SK-N-SH (cell line): ENCODE data around the gene RARG. TPM values are rescaled to one million over a fixed set of nuclear protein-coding genes. Genes with fewer than 3 reads are reported as not detected.

ENCODE experiments used
- CTCF ChIA-PET: fragments of 300-600, 350-600 bp; formaldehyde crosslinking; extraction: SDS; loops from one replicate; lab custom pipeline; 2021; lab: Yijun Ruan, JAX
- POLR2A ChIA-PET: fragments of 350-600 bp; sonication (Branson Sonifier 250); formaldehyde crosslinking; extraction: SDS; loops from one replicate; lab custom pipeline; 2020; ENCODE audit warnings: antibody characterized with exemption, inconsistent platforms; lab: Yijun Ruan, JAX
- DNase-seq: peaks from one replicate; pipeline ENCODE4 v3.0.0; 2012
- H2AFZ ChIP-seq: fragments of 200-600 bp; sonication (generic); 2 replicates; pipeline ENCODE4 v1.8.1; 2016; ENCODE audit warnings: antibody characterized with exemption, mild to moderate bottlenecking, low read depth
- H3F3A ChIP-seq: fragments of 200-600 bp; sonication (generic); replicated peaks from 2 replicates; pipeline ENCODE3; 2016; ENCODE audit warnings: antibody characterized with exemption, mild to moderate bottlenecking; ENCODE audit not compliant: insufficient read depth
- H3K27ac ChIP-seq, 2 experiments: fragments of 200-500 bp in 1 of 2; fragments of 200-600 bp in 1 of 2; sonication (Bioruptor generic) in 1 of 2; sonication (generic), shearing (Covaris generic) in 1 of 2; 2 replicates each; pipeline versions ENCODE4 v1.5.1 to v1.6.1; 2014 to 2016; ENCODE audit warnings: low read depth in 2 of 2, inconsistent platforms in 1 of 2, low read length in 1 of 2, mild to moderate bottlenecking in 1 of 2, mixed read lengths in 1 of 2
- H3K27me3 ChIP-seq: fragments of 200-600 bp; sonication (generic), shearing (Covaris generic); 2 replicates; pipeline ENCODE4 v1.6.1; 2016; ENCODE audit warnings: mixed run types; ENCODE audit not compliant: insufficient read depth
- H3K36me3 ChIP-seq, 2 experiments: fragments of 200-500 bp in 1 of 2; fragments of 200-600 bp in 1 of 2; sonication (Bioruptor generic) in 1 of 2; sonication (generic) in 1 of 2; replicated peaks in 1 of 2; 2 replicates each; pipeline versions ENCODE3 to v1.5.1; 2014 to 2016; ENCODE audit warnings: low read length in 1 of 2, mild to moderate bottlenecking in 1 of 2; ENCODE audit not compliant: insufficient read depth in 2 of 2, control insufficient read depth in 1 of 2
- H3K4me1 ChIP-seq, 2 experiments: fragments of 200-500 bp in 1 of 2; fragments of 200-600 bp in 1 of 2; sonication (Bioruptor generic) in 1 of 2; sonication (generic), shearing (Covaris generic) in 1 of 2; 2 replicates each; pipeline versions ENCODE4 v1.5.1 to v1.6.1; 2014 to 2016; ENCODE audit warnings: low read depth in 1 of 2, low read length in 1 of 2, mixed run types in 1 of 2; ENCODE audit not compliant: insufficient read depth in 2 of 2, control insufficient read depth in 1 of 2
- H3K4me2 ChIP-seq: fragments of 200-600 bp; sonication (generic), shearing (Covaris generic); 2 replicates; pipeline ENCODE4 v1.6.1; 2017; ENCODE audit warnings: mixed run types
- H3K4me3 ChIP-seq, 2 experiments: fragments of 200-500 bp in 1 of 2; fragments of 200-600 bp in 1 of 2; sonication (Bioruptor generic) in 1 of 2; sonication (generic), shearing (Covaris generic) in 1 of 2; 2 replicates each; pipeline versions ENCODE4 v1.5.1 to v1.8.1; 2014 to 2016; ENCODE audit warnings: low read depth in 2 of 2, inconsistent platforms in 1 of 2, low read length in 1 of 2, mild to moderate bottlenecking in 1 of 2, mixed read lengths in 1 of 2, moderate library complexity in 1 of 2
- H3K79me2 ChIP-seq: fragments of 200-600 bp; sonication (generic); 2 replicates; pipeline ENCODE4 v1.8.1; 2017; ENCODE audit warnings: mild to moderate bottlenecking; ENCODE audit not compliant: insufficient read depth
- H3K9ac ChIP-seq: fragments of 200-600 bp; sonication (generic); 2 replicates; pipeline ENCODE4 v1.6.1; 2017; ENCODE audit warnings: mixed run types
- H3K9me2 ChIP-seq: fragments of 200-600 bp; sonication (generic); 2 replicates; pipeline ENCODE4 v1.6.1; 2017; ENCODE audit warnings: mixed run types
- H3K9me3 ChIP-seq: fragments of 200-600 bp; sonication (generic); 2 replicates; pipeline ENCODE4 v1.6.1; 2017; ENCODE audit warnings: mixed run types, mild to moderate bottlenecking, moderate library complexity
- H4K20me1 ChIP-seq: fragments of 200-600 bp; sonication (generic); 2 replicates; pipeline ENCODE4 v1.6.1; 2017; ENCODE audit warnings: mild to moderate bottlenecking, mixed run types; ENCODE audit not compliant: insufficient read depth
- CHD2 ChIP-seq: fragments of 150-350 bp; IDR thresholded peaks from 2 replicates; pipeline ENCODE4 v1.6.1; 2018; ENCODE audit warnings: low read length; ENCODE audit not compliant: partially characterized antibody
- ELF1 ChIP-seq: IDR thresholded peaks from 2 replicates; pipeline ENCODE4 v1.4.0; 2012
- EP300 ChIP-seq, 2 experiments: IDR thresholded peaks; 2 replicates each; pipeline versions ENCODE4 v1.4.0 to v1.6.1; 2012; ENCODE audit warnings: borderline replicate concordance in 1 of 2, low read depth in 1 of 2, low read length in 1 of 2
- FOXM1 ChIP-seq: IDR thresholded peaks from 2 replicates; pipeline ENCODE4 v1.4.0; 2012; ENCODE audit warnings: low read depth, mild to moderate bottlenecking
- GABPA ChIP-seq: IDR thresholded peaks from 2 replicates; pipeline ENCODE4 v1.4.0; 2012; ENCODE audit warnings: low read depth, mild to moderate bottlenecking
- MAX ChIP-seq: IDR thresholded peaks from 2 replicates; pipeline ENCODE4 v1.4.0; 2012; ENCODE audit warnings: low read depth
- MXI1 ChIP-seq: IDR thresholded peaks from 2 replicates; pipeline ENCODE4 v1.6.1; 2012; ENCODE audit warnings: mild to moderate bottlenecking, low read depth, low read length, improper control_type of control experiment
- PBX3 ChIP-seq: IDR thresholded peaks from 2 replicates; pipeline ENCODE4; 2012
- POLR2AphosphoS5 ChIP-seq: IDR thresholded peaks from 2 replicates; pipeline ENCODE4 v1.6.1; 2012; ENCODE audit warnings: low read depth, low read length
- RAD21 ChIP-seq: IDR thresholded peaks from 2 replicates; pipeline ENCODE4 v1.6.1; 2012; ENCODE audit warnings: mild to moderate bottlenecking, low read length
- RXRA ChIP-seq: IDR thresholded peaks from 2 replicates; pipeline ENCODE4 v1.4.0; 2012; ENCODE audit warnings: low read depth, mild to moderate bottlenecking, borderline replicate concordance
- SIN3A ChIP-seq: IDR thresholded peaks from 2 replicates; pipeline ENCODE4 v1.6.1; 2012; ENCODE audit warnings: low read depth, mild to moderate bottlenecking, low read length, moderate library complexity, borderline replicate concordance
- TAF1 ChIP-seq: IDR thresholded peaks from 2 replicates; pipeline ENCODE4 v1.6.1; 2012; ENCODE audit warnings: low read depth, mild to moderate bottlenecking, low read length, moderate library complexity, borderline replicate concordance
- TEAD4 ChIP-seq: IDR thresholded peaks from 2 replicates; pipeline ENCODE4 v1.4.0; 2012; ENCODE audit warnings: mild to moderate bottlenecking, borderline replicate concordance; ENCODE audit not compliant: insufficient read depth
- ZBTB33 ChIP-seq: IDR thresholded peaks from 2 replicates; pipeline ENCODE4 v1.4.0; 2012; ENCODE audit warnings: low read depth, borderline replicate concordance
- WGBS: methylation state at CpG from one replicate; pipeline ENCODE4 v1.1.6; 2017; ENCODE audit warnings: low lambda C conversion rate; 5-methylcytosine and 5-hydroxymethylcytosine counted together
- polyA plus RNA-seq, 3 experiments: library from polyadenylated mRNA; depleted of rRNA; stranded (reverse); fragments of >200 nt; gene quantifications; 2 replicates each; pipeline ENCODE4 v1.2.3, GENCODE V29; 2012
- TF ChIP-seq, protein P1 (sequence below): fragments of 200-600 bp; sonication (generic); IDR thresholded peaks from 2 replicates; pipeline ENCODE4 v1.6.1; 2017; ENCODE audit warnings: antibody characterized with exemption, mild to moderate bottlenecking, moderate library complexity
- TF ChIP-seq, protein P2 (sequence below): IDR thresholded peaks from 2 replicates; pipeline ENCODE4 v1.4.0; 2012; ENCODE audit warnings: low read depth, borderline replicate concordance

Gene RARG
- polyA plus RNA-seq, 1 of the 3 experiments (the other 2 are of a cell fraction): 36.6 TPM

- TF ChIP-seq MAX: no peak; the same call in none of the 2 replicates
- peak; percentile 26; the same call in 1 of the 2 replicates for TF ChIP-seq TEAD4
- TF ChIP-seq GABPA: peak; percentile 52; the same call in 1 of the 2 replicates
- peak; percentile 27 for TF ChIP-seq ELF1
- TF ChIP-seq RXRA: 0 out of 2 replicates have a peak, but pooled peaks have one; percentile 18
- no peak; the same call in 1 of the 2 replicates for TF ChIP-seq PBX3
- TF ChIP-seq SIN3A: 0 out of 2 replicates have a peak, but pooled peaks have one; percentile 21
- no peak for TF ChIP-seq MXI1
- TF ChIP-seq TAF1: peak; percentile 51
- peak; percentile 38; the same call in 1 of the 2 replicates for TF ChIP-seq FOXM1
- TF ChIP-seq, protein P1, sequence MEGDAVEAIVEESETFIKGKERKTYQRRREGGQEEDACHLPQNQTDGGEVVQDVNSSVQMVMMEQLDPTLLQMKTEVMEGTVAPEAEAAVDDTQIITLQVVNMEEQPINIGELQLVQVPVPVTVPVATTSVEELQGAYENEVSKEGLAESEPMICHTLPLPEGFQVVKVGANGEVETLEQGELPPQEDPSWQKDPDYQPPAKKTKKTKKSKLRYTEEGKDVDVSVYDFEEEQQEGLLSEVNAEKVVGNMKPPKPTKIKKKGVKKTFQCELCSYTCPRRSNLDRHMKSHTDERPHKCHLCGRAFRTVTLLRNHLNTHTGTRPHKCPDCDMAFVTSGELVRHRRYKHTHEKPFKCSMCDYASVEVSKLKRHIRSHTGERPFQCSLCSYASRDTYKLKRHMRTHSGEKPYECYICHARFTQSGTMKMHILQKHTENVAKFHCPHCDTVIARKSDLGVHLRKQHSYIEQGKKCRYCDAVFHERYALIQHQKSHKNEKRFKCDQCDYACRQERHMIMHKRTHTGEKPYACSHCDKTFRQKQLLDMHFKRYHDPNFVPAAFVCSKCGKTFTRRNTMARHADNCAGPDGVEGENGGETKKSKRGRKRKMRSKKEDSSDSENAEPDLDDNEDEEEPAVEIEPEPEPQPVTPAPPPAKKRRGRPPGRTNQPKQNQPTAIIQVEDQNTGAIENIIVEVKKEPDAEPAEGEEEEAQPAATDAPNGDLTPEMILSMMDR: peak; percentile 42
- TF ChIP-seq, protein P2, sequence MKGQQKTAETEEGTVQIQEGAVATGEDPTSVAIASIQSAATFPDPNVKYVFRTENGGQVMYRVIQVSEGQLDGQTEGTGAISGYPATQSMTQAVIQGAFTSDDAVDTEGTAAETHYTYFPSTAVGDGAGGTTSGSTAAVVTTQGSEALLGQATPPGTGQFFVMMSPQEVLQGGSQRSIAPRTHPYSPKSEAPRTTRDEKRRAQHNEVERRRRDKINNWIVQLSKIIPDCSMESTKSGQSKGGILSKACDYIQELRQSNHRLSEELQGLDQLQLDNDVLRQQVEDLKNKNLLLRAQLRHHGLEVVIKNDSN: no peak
- TF ChIP-seq EP300 (IDR thresholded peaks at IDR 0.05; ENCODE audit: borderline replicate concordance in 1 of 2, low read depth in 1 of 2, low read length in 1 of 2): no peak
- peak; percentile 20 for TF ChIP-seq POLR2AphosphoS5
- peak; percentile 11 for TF ChIP-seq CHD2
- TF ChIP-seq ZBTB33: no peak
- 0 out of 2 replicates have a peak, but pooled peaks have one; percentile 10 for TF ChIP-seq RAD21
- TF ChIP-seq, all 33 proteins: peak for 11
- Histone ChIP-seq H3K9ac (peak overlapping the region; percentile 86), H3K4me2 (peak overlapping the region; percentile 80), H4K20me1 (peaks cover 5% of the 10 kb centered on the region; the same call in 1 of the 2 replicates), H3K4me1 (peaks cover 55 to 60% of the 10 kb centered on the region in 2 experiments), H3K9me2 (no peaks in the 10 kb centered on the region), H3K27ac (peak overlapping the region; percentile 99), H3K27me3 (no peaks in the 10 kb centered on the region), H3K79me2 (peaks cover 35% of the 10 kb centered on the region), H3K36me3 (no peaks in the 10 kb centered on the region), H3F3A (peaks cover 32% of the 10 kb centered on the region), H2AFZ (peak overlapping the region; percentile 81; the same call in 1 of the 2 replicates), H3K4me3 (peak overlapping the region; percentile 54 to 70), H3K9me3 (no peaks in the 10 kb centered on the region)
- DNase-seq: peak; percentile 89
- ChIA-PET CTCF (interaction anchor here (0.7 to 14.8 kb wide), 12 partner anchors 8 to 156 kb away, joined by 3 to 363 read pairs (median 3); partner anchors contain the start of genes AAAS, ESPL1, MYG1 and PFDN5), POLR2A (interaction anchor here (1.9 kb wide), 1 partner anchor 46 kb away, joined by 6 read pairs; the partner anchor contains the start of gene ESPL1)
- 4% methylated on average over 17 of the region's 72 CpGs for WGBS
Observed at GRCh38 chr12:53221203-53222080, 10.6 kb downstream of the RARG start.
